Uterus (tissue), 4 donors: ENCODE data around the gene DLST. TPM values are rescaled to one million over a fixed set of nuclear protein-coding genes. Genes with fewer than 3 reads are reported as not detected.

Experiments
- DNase-seq, 2 donors: peaks; one replicate each; pipeline ENCODE4 v3.0.0-alpha.2; 2019 to 2020
- H3K27ac ChIP-seq, 2 donors: fragments of 200-600 bp; sonication (generic); 1 replicate in 1 of 2; 2 replicates in 1 of 2; pipeline ENCODE4 v1.5.1; 2016 to 2018
- H3K27me3 ChIP-seq, 2 donors: fragments of 200-600 bp; sonication (generic); one replicate each; pipeline ENCODE4 v1.5.1; 2018 to 2019; ENCODE audit warnings: control low read depth in 1 of 2
- H3K36me3 ChIP-seq, 2 donors: fragments of 200-600 bp; sonication (generic); one replicate each; pipeline ENCODE4 v1.5.1; 2019; ENCODE audit warnings: control low read depth in 1 of 2
- H3K4me1 ChIP-seq, 2 donors: fragments of 200-600 bp; sonication (generic); one replicate each; pipeline ENCODE4 v1.5.1; 2018 to 2019; ENCODE audit warnings: control low read depth in 1 of 2
- H3K4me3 ChIP-seq, 2 donors: fragments of 200-600 bp; sonication (generic); 1 replicate in 1 of 2; 2 replicates in 1 of 2; pipeline ENCODE4 v1.5.1; 2018 to 2019; ENCODE audit warnings: mild to moderate bottlenecking in 1 of 2
- H3K9me3 ChIP-seq, 2 donors: fragments of 200-600 bp; sonication (generic); one replicate each; pipeline ENCODE4 v1.5.1; 2019; ENCODE audit warnings: control low read depth in 1 of 2
- POLR2A ChIP-seq, 2 donors: fragments of 450-650 bp; IDR thresholded peaks; one replicate each; pipeline ENCODE4 v1.6.1; 2016; ENCODE audit warnings: antibody characterized with exemption in 2 of 2, mild to moderate bottlenecking in 1 of 2, moderate library complexity in 1 of 2
- intact Hi-C: fragments of 100-400 bp; cut with DNase I; formaldehyde crosslinking; loops from one replicate; pipeline ENCODE4 v1.15.1; 2023; ENCODE audit warnings: low total_unique reads
- total RNA-seq, 4 donors: library from RNA; depleted of rRNA in 3 of 4; stranded (reverse); fragments of >200 nt in 3 of 4; gene quantifications; one replicate each; pipeline versions ENCODE4 v1.1.0 to v1.2.4, GENCODE V29; 2014 to 2023
- TF ChIP-seq, protein P1 (sequence below), 4 experiments: fragments of 200-600 bp in 2 of 4; fragments of 450-650 bp in 2 of 4; sonication (generic) in 2 of 4; IDR thresholded peaks; one replicate each; pipeline ENCODE4 v1.5.1; 2016 to 2019; ENCODE audit warnings: antibody characterized with exemption in 4 of 4, mild to moderate bottlenecking in 2 of 4, moderate library complexity in 1 of 4
- donor health status: DM: yes; HTN: yes; CAD: no.

DLST gene
- total RNA-seq, 4 donors from 2014 or later = 31.8 to 77.2 (median 62.7) TPM

DNA sequence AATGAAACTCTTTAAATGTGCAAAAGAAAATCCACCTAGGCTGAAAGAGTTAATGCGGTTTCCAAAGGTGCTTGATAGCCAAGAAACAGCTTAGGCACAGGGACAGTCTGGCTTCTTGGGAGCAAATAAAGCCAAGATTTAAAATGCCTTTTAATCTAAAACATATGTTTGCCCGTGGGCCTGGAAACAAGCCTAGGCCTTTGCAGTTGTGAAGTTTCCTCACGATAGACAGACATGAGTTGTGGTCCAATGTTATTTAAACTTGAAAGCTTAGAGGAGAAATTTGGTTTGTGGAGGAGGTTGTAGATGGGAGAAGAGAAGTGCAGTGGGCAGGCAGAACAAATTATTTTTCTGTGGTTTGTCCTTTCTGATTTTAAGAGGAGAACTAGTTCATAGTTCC lies 35.5 kb upstream of the DLST start:
- intact Hi-C loops = no loop called here
- H3K4me3 ChIP-seq = no peak overlapping the region
- no peak for DNase-seq
- H3K9me3 ChIP-seq = no peaks in the 10 kb centered on the region
- no peaks in the 10 kb centered on the region for H3K36me3 ChIP-seq
- TF ChIP-seq, protein P1, sequence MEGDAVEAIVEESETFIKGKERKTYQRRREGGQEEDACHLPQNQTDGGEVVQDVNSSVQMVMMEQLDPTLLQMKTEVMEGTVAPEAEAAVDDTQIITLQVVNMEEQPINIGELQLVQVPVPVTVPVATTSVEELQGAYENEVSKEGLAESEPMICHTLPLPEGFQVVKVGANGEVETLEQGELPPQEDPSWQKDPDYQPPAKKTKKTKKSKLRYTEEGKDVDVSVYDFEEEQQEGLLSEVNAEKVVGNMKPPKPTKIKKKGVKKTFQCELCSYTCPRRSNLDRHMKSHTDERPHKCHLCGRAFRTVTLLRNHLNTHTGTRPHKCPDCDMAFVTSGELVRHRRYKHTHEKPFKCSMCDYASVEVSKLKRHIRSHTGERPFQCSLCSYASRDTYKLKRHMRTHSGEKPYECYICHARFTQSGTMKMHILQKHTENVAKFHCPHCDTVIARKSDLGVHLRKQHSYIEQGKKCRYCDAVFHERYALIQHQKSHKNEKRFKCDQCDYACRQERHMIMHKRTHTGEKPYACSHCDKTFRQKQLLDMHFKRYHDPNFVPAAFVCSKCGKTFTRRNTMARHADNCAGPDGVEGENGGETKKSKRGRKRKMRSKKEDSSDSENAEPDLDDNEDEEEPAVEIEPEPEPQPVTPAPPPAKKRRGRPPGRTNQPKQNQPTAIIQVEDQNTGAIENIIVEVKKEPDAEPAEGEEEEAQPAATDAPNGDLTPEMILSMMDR (IDR thresholded peaks at IDR 0.05) = no peak
- no peak for TF ChIP-seq POLR2A (IDR thresholded peaks at IDR 0.05)
- peak overlapping the region in 1 of 2 donors; percentile 10 for H3K27ac ChIP-seq
- no peaks in the 10 kb centered on the region for H3K27me3 ChIP-seq
- no peaks in the 10 kb centered on the region for H3K4me1 ChIP-seq

DNA sequence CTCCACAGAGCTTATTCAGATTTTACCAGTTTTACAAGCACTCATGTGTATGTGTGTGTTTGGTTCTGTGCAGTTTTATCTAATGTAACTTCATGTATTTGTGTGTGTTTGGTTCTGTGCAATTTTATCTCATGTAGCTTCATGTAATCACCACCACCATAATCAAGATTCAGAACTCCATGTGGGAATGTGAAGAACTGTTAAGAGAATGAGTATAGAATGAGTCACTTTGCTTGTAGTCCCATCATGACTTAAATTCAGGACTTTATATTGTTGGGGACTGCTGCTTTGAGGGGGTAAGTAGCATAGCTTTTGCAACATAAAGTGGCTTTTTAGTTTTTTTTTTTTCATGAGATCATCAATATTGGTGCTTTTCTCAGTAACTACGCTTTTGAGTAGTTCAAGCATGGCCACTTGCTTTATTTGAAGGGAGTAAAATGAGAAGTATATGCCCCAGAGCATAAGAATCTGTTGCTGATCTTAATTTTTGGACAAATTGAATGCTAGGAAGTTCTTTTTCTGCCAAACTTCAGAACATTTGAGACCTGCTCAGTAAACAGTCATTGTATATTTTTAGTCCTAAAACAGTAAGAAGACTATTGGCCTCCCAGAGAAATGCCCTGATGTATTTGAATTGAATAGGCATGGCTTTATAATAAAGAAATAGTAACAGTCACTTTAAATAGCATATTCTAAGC lies 34.6 kb upstream of the DLST start:
- intact Hi-C loops = no loop called here
- TF ChIP-seq POLR2A (IDR thresholded peaks at IDR 0.05) = no peak
- TF ChIP-seq, protein P1 (IDR thresholded peaks at IDR 0.05) = no peak

DNA sequence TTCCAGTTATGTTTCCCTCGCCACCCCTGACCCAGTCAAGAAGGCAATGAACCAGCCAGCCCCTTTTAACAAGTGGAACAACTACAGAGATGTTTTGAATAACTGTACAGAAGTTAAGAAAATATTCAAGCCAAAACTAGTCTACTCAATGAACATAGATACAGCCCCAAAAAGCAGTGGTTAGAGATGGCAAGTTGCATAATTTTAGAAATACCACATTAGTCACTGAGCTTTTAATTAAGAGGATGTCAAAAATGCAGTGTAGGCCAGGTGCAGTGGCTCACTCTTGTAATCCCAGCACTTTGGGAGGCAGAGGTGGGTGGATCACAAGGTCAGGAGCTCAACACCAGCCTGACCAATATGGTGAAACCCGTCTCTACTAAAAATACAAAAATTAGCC lies 32.9 kb upstream of the DLST start:
- intact Hi-C loops = no loop called here
- TF ChIP-seq POLR2A (IDR thresholded peaks at IDR 0.05) = no peak
- TF ChIP-seq, protein P1 (IDR thresholded peaks at IDR 0.05) = no peak

More for the DNA sequence above, 34.6 kb upstream of the DLST start:
- Histone ChIP-seq H3K4me3 (no peak overlapping the region), H3K36me3 (no peaks in the 10 kb centered on the region), H3K4me1 (no peaks in the 10 kb centered on the region), H3K27ac (no peak overlapping the region), H3K27me3 (no peaks in the 10 kb centered on the region), H3K9me3 (no peaks in the 10 kb centered on the region)
- no peak for DNase-seq

DNA sequence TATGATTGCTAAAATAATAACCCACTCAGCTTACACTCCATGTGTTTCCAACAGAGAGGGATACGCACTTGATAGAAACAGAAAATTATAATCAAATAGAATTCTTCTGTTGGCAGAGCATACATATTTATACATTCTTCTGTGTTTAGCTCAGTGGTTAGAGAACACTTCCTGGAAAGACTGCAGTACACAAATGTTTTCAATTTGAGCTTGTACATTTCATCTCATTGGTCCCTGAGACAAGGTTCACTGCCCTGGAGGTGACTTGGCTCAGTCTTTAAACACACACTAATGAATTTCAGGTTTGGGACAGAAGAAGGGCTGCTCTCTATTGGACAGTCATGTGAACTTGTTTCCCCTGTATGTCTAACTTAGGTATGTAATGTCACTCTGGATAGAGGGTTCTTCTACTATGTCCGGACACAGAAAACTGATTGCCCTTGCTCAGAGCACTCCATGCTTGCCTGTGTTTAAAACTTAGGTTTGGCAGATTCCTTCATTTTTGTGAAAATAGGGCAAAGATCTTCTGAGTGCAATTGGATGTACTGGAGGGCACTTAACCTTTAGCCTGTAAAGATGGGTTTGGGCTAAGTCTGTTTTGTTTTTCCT lies 28.7 kb upstream of the DLST start:
- TF ChIP-seq, protein P1 (IDR thresholded peaks at IDR 0.05) = no peak
- TF ChIP-seq POLR2A (IDR thresholded peaks at IDR 0.05) = no peak
- H3K27ac ChIP-seq = no peak overlapping the region

More for the DNA sequence above, 32.9 kb upstream of the DLST start:
- Histone ChIP-seq H3K27me3 (no peaks in the 10 kb centered on the region), H3K4me3 (no peak overlapping the region), H3K9me3 (no peaks in the 10 kb centered on the region), H3K27ac (no peak overlapping the region), H3K4me1 (no peaks in the 10 kb centered on the region), H3K36me3 (no peaks in the 10 kb centered on the region)
- DNase-seq = no peak

DNA sequence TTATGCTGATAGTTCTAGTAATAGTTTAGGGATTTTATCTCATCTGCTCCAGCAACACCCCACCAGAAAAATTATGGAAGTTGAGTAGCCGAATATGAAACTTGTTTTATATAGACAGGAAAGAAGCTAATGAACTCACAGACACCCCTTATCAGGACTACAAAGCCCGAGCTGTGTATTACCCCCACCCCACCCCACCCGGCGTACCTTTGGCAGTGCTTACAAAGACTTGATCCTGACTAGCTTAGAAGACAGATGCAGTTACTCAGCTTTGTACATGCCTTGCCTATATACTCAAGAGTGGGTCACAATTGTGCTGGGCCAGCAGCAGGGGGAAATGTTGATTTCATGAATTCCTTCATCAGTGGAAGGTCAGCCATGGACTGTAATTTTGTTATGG lies 28.1 kb upstream of the DLST start:
- Histone ChIP-seq H3K27me3 (no peaks in the 10 kb centered on the region), H3K4me3 (no peak overlapping the region), H3K36me3 (no peaks in the 10 kb centered on the region), H3K9me3 (no peaks in the 10 kb centered on the region), H3K27ac (no peak overlapping the region), H3K4me1 (no peaks in the 10 kb centered on the region)
- no peak for TF ChIP-seq POLR2A (IDR thresholded peaks at IDR 0.05)
- TF ChIP-seq, protein P1 (IDR thresholded peaks at IDR 0.05) = no peak
- intact Hi-C loops = no loop called here
- no peak for DNase-seq

More for the DNA sequence above, 28.7 kb upstream of the DLST start:
- H3K9me3 ChIP-seq = no peaks in the 10 kb centered on the region
- H3K27me3 ChIP-seq = no peaks in the 10 kb centered on the region
- intact Hi-C loops = no loop called here
- DNase-seq = no peak
- no peaks in the 10 kb centered on the region for H3K4me1 ChIP-seq
- no peak overlapping the region for H3K4me3 ChIP-seq
- H3K36me3 ChIP-seq = no peaks in the 10 kb centered on the region
